K562 (cell line): Measurements from ENCODE around the gene PLD3. TPM values are rescaled to one million over a fixed set of nuclear protein-coding genes. Genes with fewer than 3 reads are reported as not detected.

ENCODE experiments used
- ATF2 ChIP-seq: sonication (generic); formaldehyde crosslinking; IDR thresholded peaks from 2 replicates; pipeline ENCODE4 v1.8.1; 2022; ENCODE audit warnings: missing genetic modification reagents
- DIDO1 ChIP-seq: fragments of 450-650 bp; IDR thresholded peaks from 2 replicates; pipeline ENCODE4 v1.6.1; 2016; ENCODE audit warnings: low read depth, missing biosample characterization, missing genetic modification characterization
- HDAC8 ChIP-seq: fragments of 450-650 bp; IDR thresholded peaks from 2 replicates; pipeline ENCODE4 v1.6.1; 2016; ENCODE audit warnings: mild to moderate bottlenecking, missing genetic modification characterization, moderate library complexity, missing compliant biosample characterization
- HINFP ChIP-seq: fragments of 450-650 bp; conservative IDR thresholded peaks from 2 replicates; pipeline ENCODE4 v1.6.1; 2016; ENCODE audit warnings: missing genetic modification characterization, low read depth, mild to moderate bottlenecking, control low read depth, missing compliant biosample characterization
- HNRNPH1 ChIP-seq: fragments of 200-400 bp; formaldehyde crosslinking; optimal IDR thresholded peaks from 2 replicates; pipeline ENCODE3; 2017; ENCODE audit warnings: low read depth, mild to moderate bottlenecking, low read length, moderate library complexity
- MEF2D ChIP-seq: conservative IDR thresholded peaks from 2 replicates; pipeline ENCODE4 v1.6.1; 2016; ENCODE audit warnings: low read depth, missing genetic modification characterization, missing compliant biosample characterization
- ZBTB40 ChIP-seq, 2 experiments: fragments of 450-650 bp in 1 of 2; sonication (generic) in 1 of 2; formaldehyde crosslinking in 1 of 2; IDR thresholded peaks; 2 replicates each; pipeline versions ENCODE4 v1.7.1 to v1.9.0; 2016 to 2022; ENCODE audit warnings: inconsistent platforms in 1 of 2, mild to moderate bottlenecking in 1 of 2, missing genetic modification reagents in 1 of 2
- ZC3H11A ChIP-seq: IDR thresholded peaks from 2 replicates; pipeline ENCODE4 v1.6.1; 2012; ENCODE audit warnings: low read depth, low read length, improper control_type of control experiment
- ZNF280B ChIP-seq: fragments of 250-450 bp; sonication (Bioruptor Pico); IDR thresholded peaks from 2 replicates; pipeline ENCODE4 v1.5.1; 2021; ENCODE audit warnings: mild to moderate bottlenecking
- ZNF717 ChIP-seq: fragments of 250-450 bp; sonication (Bioruptor Pico); IDR thresholded peaks from 2 replicates; pipeline ENCODE4 v1.5.0; 2021
- polyA plus RNA-seq, 8 experiments: library from polyadenylated mRNA; depleted of rRNA in 4 of 8; stranded (reverse) in 5 of 8; unstranded in 3 of 8; fragments of >200 nt; fragmentation: Nextera tagmentation in 2 of 8; fragmentation: Illumina TruSeq in 1 of 8; extraction: Ambion mirVana in 2 of 8; extraction: Trizol in 1 of 8; gene quantifications; 2 replicates each; pipeline versions ENCODE4 v1.2.1 to v1.2.3, GENCODE V29; 2011 to 2014; ENCODE audit warnings: inconsistent platforms in 1 of 8, missing spikeins in 1 of 8
- total RNA-seq, 7 experiments: library from RNA; depleted of rRNA in 6 of 7; stranded (reverse); fragments of >200 nt in 6 of 7; fragmentation: Illumina TruSeq in 2 of 7; extraction: Trizol in 2 of 7; gene quantifications; 2 replicates each; pipeline versions ENCODE4 v1.2.1 to v1.2.3, GENCODE V29; 2011 to 2021; ENCODE audit warnings: low replicate concordance in 1 of 7

Gene PLD3
- total and polyA plus RNA-seq, 9 of the 15 experiments (the other 6 are each of a cell fraction or from before 2014, with no cell fraction given), result 2.3 to 128 (median 72.7) TPM

GRCh38 chr19:40420766-40421765 lies 72.6 kb downstream of the PLD3 start (continued):
- TF ChIP-seq ZBTB40 (IDR thresholded peaks at IDR 0.05) (no peak), ZBTB40 (CRISPR knock-in tag; IDR thresholded peaks at IDR 0.05) (no peak), ATF2 (CRISPR knock-in tag) (no peak), HINFP (tag) (no peak), ZNF717 (CRISPR knock-in tag) (no peak), DIDO1 (tag) (no peak), HNRNPH1 (no peak), ZC3H11A (no peak), MEF2D (tag) (no peak), ZNF280B (no peak), HDAC8 (tag) (0 out of 2 replicates have a peak, but pooled peaks have one; percentile 45)
